Omental fat pad (tissue), 4 donors: ENCODE results near the gene ZNF444. TPM values are rescaled to one million over a fixed set of nuclear protein-coding genes. Genes with fewer than 3 reads are reported as not detected.
"Not testable (repeated sequence)": the region's sequence is repeated elsewhere in the genome, so short reads cannot be mapped to it uniquely, and the experiment has no call there.

ENCODE experiments used
- ATAC-seq: fragments of 150-250 bp; one replicate; pipeline ENCODE4 v1.9.1; 2016; ENCODE audit warnings: mild to moderate bottlenecking, moderate library complexity; ENCODE audit not compliant: low FRiP score
- DNase-seq: peaks from one replicate; pipeline ENCODE4 v3.0.0-alpha.2; 2019; ENCODE audit warnings: low spot score
- small RNA-seq: library from RNA; depleted of rRNA; stranded (forward); fragments of <200 nt; gene quantifications from one replicate; pipeline ENCODE3, GENCODE V24; 2016
- total RNA-seq, 4 donors: library from RNA; depleted of rRNA; stranded (reverse); fragments of >200 nt; gene quantifications; one replicate each; pipeline ENCODE4 v1.1.0, GENCODE V29; 2016
- TF ChIP-seq, protein P1 (sequence below), 3 donors: fragments of 450-650 bp; IDR thresholded peaks; one replicate each; pipeline ENCODE4 v1.5.1; 2016 to 2017; ENCODE audit warnings: antibody characterized with exemption in 3 of 3, mild to moderate bottlenecking in 3 of 3, moderate library complexity in 2 of 3

Gene ZNF444
- total RNA-seq, 4 donors from 2014 or later: 10.4 to 14.2 (median 13.1) TPM

DNA sequence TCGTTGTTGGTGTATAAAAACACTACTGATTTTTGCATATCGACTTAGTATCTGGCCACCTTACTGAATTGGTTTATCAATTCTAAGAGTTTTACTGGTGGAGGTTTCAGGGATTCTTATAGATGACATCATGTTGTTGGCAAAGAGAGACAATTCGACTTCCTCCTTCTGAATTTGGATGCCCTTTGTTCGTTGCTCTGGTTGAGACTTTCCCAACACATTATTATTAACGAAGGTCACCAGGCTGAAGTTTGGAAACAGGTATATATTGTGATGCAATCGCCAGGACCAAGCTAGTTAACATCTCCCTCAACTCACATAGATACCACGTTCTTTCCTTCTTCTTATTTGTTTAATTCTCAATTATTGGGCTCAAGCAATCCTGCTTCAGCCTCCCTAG is 58.6 kb downstream of the ZNF444 start:
- TF ChIP-seq, protein P1, sequence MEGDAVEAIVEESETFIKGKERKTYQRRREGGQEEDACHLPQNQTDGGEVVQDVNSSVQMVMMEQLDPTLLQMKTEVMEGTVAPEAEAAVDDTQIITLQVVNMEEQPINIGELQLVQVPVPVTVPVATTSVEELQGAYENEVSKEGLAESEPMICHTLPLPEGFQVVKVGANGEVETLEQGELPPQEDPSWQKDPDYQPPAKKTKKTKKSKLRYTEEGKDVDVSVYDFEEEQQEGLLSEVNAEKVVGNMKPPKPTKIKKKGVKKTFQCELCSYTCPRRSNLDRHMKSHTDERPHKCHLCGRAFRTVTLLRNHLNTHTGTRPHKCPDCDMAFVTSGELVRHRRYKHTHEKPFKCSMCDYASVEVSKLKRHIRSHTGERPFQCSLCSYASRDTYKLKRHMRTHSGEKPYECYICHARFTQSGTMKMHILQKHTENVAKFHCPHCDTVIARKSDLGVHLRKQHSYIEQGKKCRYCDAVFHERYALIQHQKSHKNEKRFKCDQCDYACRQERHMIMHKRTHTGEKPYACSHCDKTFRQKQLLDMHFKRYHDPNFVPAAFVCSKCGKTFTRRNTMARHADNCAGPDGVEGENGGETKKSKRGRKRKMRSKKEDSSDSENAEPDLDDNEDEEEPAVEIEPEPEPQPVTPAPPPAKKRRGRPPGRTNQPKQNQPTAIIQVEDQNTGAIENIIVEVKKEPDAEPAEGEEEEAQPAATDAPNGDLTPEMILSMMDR (IDR thresholded peaks at IDR 0.05): no peak
- DNase-seq (no peak), ATAC-seq (no peak)

- DNase-seq (no peak), ATAC-seq (no peak)
- TF ChIP-seq, protein P1 (IDR thresholded peaks at IDR 0.05): no peak
Measured at GRCh38 chr19:56201973-56202372, 60.9 kb downstream of the ZNF444 start, which contains the start of gene ZSCAN5C. TSS of gene ZSCAN5C (plus strand) at chr19:56202273. CDS start at chr19:56205914, 3,641 bp downstream.

GRCh38 chr19:56207581-56207980 is 66.5 kb downstream of the ZNF444 start:
- ATAC-seq, DNase-seq: not testable (repeated sequence)

DNA sequence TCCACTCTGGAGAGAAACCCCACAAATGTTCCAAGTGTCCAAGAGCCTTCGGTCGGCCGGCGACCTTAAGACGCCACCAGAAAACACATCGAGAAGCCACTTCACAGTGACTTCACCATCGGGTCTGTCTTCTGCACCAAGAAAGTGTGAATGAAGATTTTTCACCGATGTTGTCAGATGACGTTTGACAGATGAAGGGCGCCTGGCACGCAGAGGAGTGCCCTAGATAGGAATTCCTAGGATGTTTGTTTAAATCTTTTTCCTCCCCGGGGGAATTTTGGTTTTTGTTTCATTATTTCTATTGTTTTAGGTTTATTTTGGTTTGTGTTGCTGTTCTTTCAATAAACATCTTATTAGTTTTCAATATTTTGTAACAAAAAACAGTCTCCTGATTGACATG is 68.0 kb downstream of the ZNF444 start:
- no peak for ATAC-seq
- TF ChIP-seq, protein P1 (IDR thresholded peaks at IDR 0.05): no peak
- DNase-seq: no peak

GRCh38 chr19:56210036-56210435 is 68.9 kb downstream of the ZNF444 start:
- not testable (repeated sequence) for ATAC-seq, DNase-seq

Small RNA genes within 50 kb of the gene (small RNA-seq; reads per million reads assigned to genes)
- not detected for gene AC024580.2
- not detected for gene RF00019

Other genes starting within 250 kb of the ZNF444 start
- not detected for gene NLRP13, start 209.0 kb upstream of the ZNF444 start, total RNA-seq
- gene NLRP8, start 193.5 kb upstream of the ZNF444 start, total RNA-seq: not detected
- not detected for gene NLRP5, start 154.5 kb upstream of the ZNF444 start, total RNA-seq
- 10 to 100 TPM; 10.9 to 18.6 (median 12.0) TPM for gene ZNF787, start 20.0 kb upstream of the ZNF444 start, total RNA-seq
- not detected for gene GALP, start 34.7 kb downstream of the ZNF444 start, total RNA-seq
- gene ZSCAN5B, start 56.5 kb downstream of the ZNF444 start, total RNA-seq: not detected
- gene ZSCAN5C, start 61.0 kb downstream of the ZNF444 start, total RNA-seq: not detected
- gene EDDM13, start 131.5 kb downstream of the ZNF444 start, total RNA-seq: not detected
- 10 to 100 TPM in 1 of 4 donors, 1 to 10 TPM in 3; 5.9 to 10.3 (median 8.2) TPM for gene ZSCAN5A, start 173.6 kb downstream of the ZNF444 start, total RNA-seq